Activated CD8-positive, alpha-beta memory T cell treated with anti-CD3 and anti-CD28 coated beads, Interleukin-2, amount 10 ng/mL, durations not matched to agents 7 days and 5 days (primary cell): ENCODE data around the gene DPH5. TPM values are rescaled to one million over a fixed set of nuclear protein-coding genes. Genes with fewer than 3 reads are reported as not detected.
"Not testable (repeated sequence)": the region's sequence is repeated elsewhere in the genome, so short reads cannot be mapped to it uniquely, and the experiment has no call there.

Experiments
- ATAC-seq: fragments of 150-1000 bp; cut with Tn5 transposase; one replicate; pipeline ENCODE4 v1.10.0; 2021; ENCODE audit warnings: moderate library complexity
- CTCF ChIA-PET: fragments of 350-600 bp; sonication (Branson Sonifier 250); formaldehyde crosslinking; loops from one replicate; lab custom pipeline; 2021; ENCODE audit warnings: antibody characterized with exemption; lab: Charles Lee
- DNase-seq: peaks from one replicate; pipeline ENCODE4 v3.0.0-alpha.2; 2020
- H3K27ac Mint-ChIP-seq: one replicate; pipeline ENCODE4 v1.8.0; 2021; ENCODE audit warnings: mild to moderate bottlenecking, mixed read lengths
- H3K27me3 Mint-ChIP-seq: one replicate; pipeline ENCODE4 v1.8.0; 2021; ENCODE audit warnings: mixed read lengths
- H3K36me3 Mint-ChIP-seq: one replicate; pipeline ENCODE4 v1.8.0; 2021; ENCODE audit warnings: mild to moderate bottlenecking, mixed read lengths
- H3K4me1 Mint-ChIP-seq: one replicate; pipeline ENCODE4 v1.8.0; 2021; ENCODE audit warnings: mixed read lengths
- H3K4me3 Mint-ChIP-seq: one replicate; pipeline ENCODE4 v1.8.0; 2021; ENCODE audit warnings: mild to moderate bottlenecking, moderate library complexity, mixed read lengths
- H3K9me3 Mint-ChIP-seq: one replicate; pipeline ENCODE4 v1.8.0; 2022; ENCODE audit warnings: low read depth, mixed read lengths
- total RNA-seq, 2 experiments: library from RNA; stranded (reverse); gene quantifications; one replicate each; pipeline ENCODE4 v1.2.3, GENCODE V29; 2021

The DPH5 gene
- total RNA-seq, 2 experiments from 2014 or later, result 28.2 to 36.4 TPM

GRCh38 chr1:101050869-101051268 is 25.3 kb upstream of the DPH5 start:
- CTCF ChIA-PET, result no interaction called here
- Mint-ChIP-seq H3K9me3 (no peaks in the 10 kb centered on the region), H3K27ac (no peak overlapping the region), H3K36me3 (peaks cover 21% of the 10 kb centered on the region), H3K4me1 (peaks cover 6% of the 10 kb centered on the region), H3K27me3 (no peaks in the 10 kb centered on the region), H3K4me3 (no peak overlapping the region)
- ATAC-seq (no peak), DNase-seq (no peak)

GRCh38 chr1:101044749-101045148 is 19.2 kb upstream of the DPH5 start:
- Mint-ChIP-seq H3K27ac (no peak overlapping the region), H3K4me1 (no peaks in the 10 kb centered on the region), H3K9me3 (peaks cover 8% of the 10 kb centered on the region), H3K4me3 (no peak overlapping the region), H3K36me3 (peaks cover 24% of the 10 kb centered on the region), H3K27me3 (no peaks in the 10 kb centered on the region)
- no peak for ATAC-seq
- CTCF ChIA-PET, result interaction anchor here (1.0 kb wide), 1 partner anchor 243 kb away, joined by 3 read pairs; no protein-coding TSS in a partner anchor
- DNase-seq, result no peak

GRCh38 chr1:101044259-101044658 is 18.7 kb upstream of the DPH5 start:
- no peak for DNase-seq
- Mint-ChIP-seq H3K27ac (no peak overlapping the region), H3K4me1 (no peaks in the 10 kb centered on the region), H3K4me3 (no peak overlapping the region), H3K36me3 (peaks cover 29% of the 10 kb centered on the region), H3K27me3 (no peaks in the 10 kb centered on the region), H3K9me3 (peaks cover 8% of the 10 kb centered on the region)
- no peak for ATAC-seq
- CTCF ChIA-PET, result interaction anchor here (1.0 kb wide), 1 partner anchor 243 kb away, joined by 3 read pairs; no protein-coding TSS in a partner anchor

GRCh38 chr1:101043776-101044175 is 18.2 kb upstream of the DPH5 start:
- ATAC-seq, result no peak
- CTCF ChIA-PET, result interaction anchor here (1.0 kb wide), 1 partner anchor 244 kb away, joined by 3 read pairs; no protein-coding TSS in a partner anchor
- Mint-ChIP-seq H3K27me3 (no peaks in the 10 kb centered on the region), H3K9me3 (peaks cover 10% of the 10 kb centered on the region), H3K4me1 (no peaks in the 10 kb centered on the region), H3K27ac (no peak overlapping the region), H3K4me3 (no peak overlapping the region), H3K36me3 (peaks cover 34% of the 10 kb centered on the region)
- DNase-seq, result no peak

- peaks cover 52% of the 10 kb centered on the region for H3K36me3 Mint-ChIP-seq
- no peak overlapping the region for H3K27ac Mint-ChIP-seq
- no peak for DNase-seq
- no peaks in the 10 kb centered on the region for H3K27me3 Mint-ChIP-seq
- no peak for ATAC-seq
- peaks cover 11% of the 10 kb centered on the region for H3K9me3 Mint-ChIP-seq
- CTCF ChIA-PET, result no interaction called here
- H3K4me1 Mint-ChIP-seq, result no peaks in the 10 kb centered on the region
- no peak overlapping the region for H3K4me3 Mint-ChIP-seq
Measured at GRCh38 chr1:101041300-101041699, 15.7 kb upstream of the DPH5 start.

GRCh38 chr1:101040666-101041065 is 15.1 kb upstream of the DPH5 start:
- Mint-ChIP-seq H3K9me3 (peaks cover 11% of the 10 kb centered on the region), H3K27ac (no peak overlapping the region), H3K36me3 (peaks cover 51% of the 10 kb centered on the region), H3K4me1 (no peaks in the 10 kb centered on the region), H3K4me3 (no peak overlapping the region), H3K27me3 (no peaks in the 10 kb centered on the region)
- DNase-seq (no peak), ATAC-seq (no peak)
- CTCF ChIA-PET, result no interaction called here

GRCh38 chr1:101039245-101039644 is 13.7 kb upstream of the DPH5 start:
- Mint-ChIP-seq H3K9me3 (peaks cover 11% of the 10 kb centered on the region), H3K27ac (no peak overlapping the region), H3K36me3 (peaks cover 45% of the 10 kb centered on the region), H3K27me3 (no peaks in the 10 kb centered on the region), H3K4me3 (no peak overlapping the region), H3K4me1 (no peaks in the 10 kb centered on the region)
- ATAC-seq (no peak), DNase-seq (no peak)
- CTCF ChIA-PET, result no interaction called here

- CTCF ChIA-PET, result interaction anchor here (1.0 kb wide), 2 partner anchors 10 to 229 kb away, joined by 3 read pairs; no protein-coding TSS in a partner anchor
- Mint-ChIP-seq H3K27me3 (no peaks in the 10 kb centered on the region), H3K27ac (no peak overlapping the region), H3K36me3 (peaks cover 55% of the 10 kb centered on the region), H3K4me1 (no peaks in the 10 kb centered on the region), H3K9me3 (peaks cover 11% of the 10 kb centered on the region), H3K4me3 (no peak overlapping the region)
- DNase-seq (no peak), ATAC-seq (no peak)
Measured at GRCh38 chr1:101037316-101037715, 11.7 kb upstream of the DPH5 start.

GRCh38 chr1:101033017-101033416 is 7.4 kb upstream of the DPH5 start:
- Mint-ChIP-seq H3K4me1 (peaks cover 15% of the 10 kb centered on the region), H3K4me3 (no peak overlapping the region), H3K27me3 (no peaks in the 10 kb centered on the region), H3K27ac (no peak overlapping the region), H3K9me3 (no peaks in the 10 kb centered on the region), H3K36me3 (peaks cover 58% of the 10 kb centered on the region)
- CTCF ChIA-PET, result no interaction called here
- ATAC-seq (no peak), DNase-seq (no peak)

- H3K27me3 Mint-ChIP-seq, DNase-seq, ATAC-seq, H3K4me3 Mint-ChIP-seq, H3K27ac Mint-ChIP-seq, CTCF ChIA-PET, H3K9me3 Mint-ChIP-seq: not testable (repeated sequence)
- H3K4me1 Mint-ChIP-seq, result peaks cover 23% of the 10 kb centered on the region
- H3K36me3 Mint-ChIP-seq, result peaks cover 59% of the 10 kb centered on the region
Measured at GRCh38 chr1:101032129-101032528, 6.5 kb upstream of the DPH5 start.

- Mint-ChIP-seq H3K4me1 (peaks cover 33% of the 10 kb centered on the region), H3K4me3 (no peak overlapping the region), H3K27me3 (no peaks in the 10 kb centered on the region), H3K9me3 (no peaks in the 10 kb centered on the region), H3K27ac (no peak overlapping the region), H3K36me3 (peaks cover 53% of the 10 kb centered on the region)
- ATAC-seq, result no peak
- CTCF ChIA-PET, result interaction anchor here (1.5 kb wide), 1 partner anchor 110 kb away, joined by 3 read pairs; no protein-coding TSS in a partner anchor
- no peak for DNase-seq
Measured at GRCh38 chr1:101030881-101031280, 5.3 kb upstream of the DPH5 start.

GRCh38 chr1:101029184-101029583 is 3.6 kb upstream of the DPH5 start:
- ATAC-seq (no peak), DNase-seq (no peak)
- no peaks in the 10 kb centered on the region for H3K9me3 Mint-ChIP-seq
- peaks cover 41% of the 10 kb centered on the region for H3K4me1 Mint-ChIP-seq
- no peak overlapping the region for H3K4me3 Mint-ChIP-seq
- H3K27me3 Mint-ChIP-seq, result no peaks in the 10 kb centered on the region
- CTCF ChIA-PET, result interaction anchor here (1.5 kb wide), 1 partner anchor 108 kb away, joined by 3 read pairs; no protein-coding TSS in a partner anchor
- peaks cover 48% of the 10 kb centered on the region for H3K36me3 Mint-ChIP-seq
- no peak overlapping the region for H3K27ac Mint-ChIP-seq

GRCh38 chr1:101028466-101028865 is 2.9 kb upstream of the DPH5 start:
- Mint-ChIP-seq H3K9me3 (no peaks in the 10 kb centered on the region), H3K36me3 (peaks cover 49% of the 10 kb centered on the region), H3K27ac (no peak overlapping the region), H3K27me3 (no peaks in the 10 kb centered on the region), H3K4me1 (peaks cover 46% of the 10 kb centered on the region), H3K4me3 (no peak overlapping the region)
- ATAC-seq (no peak), DNase-seq (no peak)
- CTCF ChIA-PET, result interaction anchor here (1.5 kb wide), 1 partner anchor 8 kb away, joined by 3 read pairs; no protein-coding TSS in a partner anchor

GRCh38 chr1:101027194-101027772 is 1.7 kb upstream of the DPH5 start:
- no peak for ATAC-seq
- Mint-ChIP-seq H3K4me3 (peak overlapping the region; percentile 8), H3K9me3 (no peaks in the 10 kb centered on the region), H3K27me3 (no peaks in the 10 kb centered on the region), H3K4me1 (peaks cover 46% of the 10 kb centered on the region), H3K27ac (no peak overlapping the region), H3K36me3 (peaks cover 48% of the 10 kb centered on the region)
- no peak for DNase-seq
- CTCF ChIA-PET, result interaction anchor here (1.5 kb wide), 1 partner anchor 10 kb away, joined by 3 read pairs; no protein-coding TSS in a partner anchor
